ENCODE data around the gene AKT1. TPM values are rescaled to one million over a fixed set of nuclear protein-coding genes. Genes with fewer than 3 reads are reported as not detected.
"Not testable (repeated sequence)": the region's sequence is repeated elsewhere in the genome, so short reads cannot be mapped to it uniquely, and the experiment has no call there.

The AKT1 gene
- total RNA-seq, 1 donor from 2014 or later, result 144 TPM

- H3K4me1 ChIP-seq, result peaks cover 39% of the 10 kb centered on the region
- H3K4me3 ChIP-seq, result peak overlapping the region; percentile 98
- H3K9me3 ChIP-seq (replicated peaks), result peaks cover 4% of the 10 kb centered on the region
- H3K36me3 ChIP-seq, result no peaks in the 10 kb centered on the region
- intact Hi-C loops (cut with micrococcal nuclease), result no loop called here
- no peak for TF ChIP-seq CTCF (IDR thresholded peaks at IDR 0.05; ENCODE audit: borderline replicate concordance)
- no peaks in the 10 kb centered on the region for H3K27me3 ChIP-seq (ENCODE audit: low read depth)
- DNase-seq, result no peak
- peak overlapping the region; percentile 99 for H3K27ac ChIP-seq (replicated peaks)
Measured at GRCh38 chr14:104816616-104816884, 21.0 kb upstream of the AKT1 start.

- Histone ChIP-seq H3K4me3 (peak overlapping the region; percentile 98), H3K4me1 (peaks cover 35% of the 10 kb centered on the region), H3K27ac (replicated peaks) (peak overlapping the region; percentile 99)
- H3K27me3 ChIP-seq (ENCODE audit: low read depth); H3K9me3 ChIP-seq (replicated peaks); intact Hi-C loops (cut with micrococcal nuclease); DNase-seq; H3K36me3 ChIP-seq: not testable (repeated sequence)
Measured at GRCh38 chr14:104814701-104815100, 19.2 kb upstream of the AKT1 start.

- Histone ChIP-seq H3K36me3 (no peaks in the 10 kb centered on the region), H3K4me3 (no peak overlapping the region), H3K4me1 (peaks cover 35% of the 10 kb centered on the region), H3K27ac (replicated peaks) (no peak overlapping the region), H3K9me3 (replicated peaks) (peaks cover 4% of the 10 kb centered on the region), H3K27me3 (ENCODE audit: low read depth) (no peaks in the 10 kb centered on the region)
- no peak for DNase-seq
- intact Hi-C loops (cut with micrococcal nuclease), result no loop called here
- no peak for TF ChIP-seq CTCF (IDR thresholded peaks at IDR 0.05; ENCODE audit: borderline replicate concordance)
Measured at GRCh38 chr14:104813286-104813685, 17.7 kb upstream of the AKT1 start.

GRCh38 chr14:104810316-104810715 is 14.8 kb upstream of the AKT1 start:
- Histone ChIP-seq H3K4me1 (peaks cover 24% of the 10 kb centered on the region), H3K27ac (replicated peaks) (no peak overlapping the region), H3K9me3 (replicated peaks) (no peaks in the 10 kb centered on the region), H3K36me3 (no peaks in the 10 kb centered on the region), H3K4me3 (no peak overlapping the region), H3K27me3 (ENCODE audit: low read depth) (no peaks in the 10 kb centered on the region)
- TF ChIP-seq CTCF (IDR thresholded peaks at IDR 0.05; ENCODE audit: borderline replicate concordance), result no peak
- intact Hi-C loops (cut with micrococcal nuclease), result no loop called here
- no peak for DNase-seq

GRCh38 chr14:104808456-104808855 is 12.9 kb upstream of the AKT1 start:
- no peak overlapping the region for H3K4me3 ChIP-seq
- intact Hi-C loops (cut with micrococcal nuclease), result no loop called here
- no peaks in the 10 kb centered on the region for H3K27me3 ChIP-seq (ENCODE audit: low read depth)
- no peaks in the 10 kb centered on the region for H3K36me3 ChIP-seq
- H3K27ac ChIP-seq (replicated peaks), result no peak overlapping the region
- H3K4me1 ChIP-seq, result peaks cover 16% of the 10 kb centered on the region
- DNase-seq, result no peak
- no peak for TF ChIP-seq CTCF (IDR thresholded peaks at IDR 0.05; ENCODE audit: borderline replicate concordance)
- H3K9me3 ChIP-seq (replicated peaks), result no peaks in the 10 kb centered on the region

- no peak for DNase-seq
- intact Hi-C loops (cut with micrococcal nuclease), result no loop called here
- no peak for TF ChIP-seq CTCF (IDR thresholded peaks at IDR 0.05; ENCODE audit: borderline replicate concordance)
- Histone ChIP-seq H3K4me3 (no peak overlapping the region), H3K9me3 (replicated peaks) (no peaks in the 10 kb centered on the region), H3K27ac (replicated peaks) (no peak overlapping the region), H3K27me3 (ENCODE audit: low read depth) (no peaks in the 10 kb centered on the region), H3K4me1 (peaks cover 28% of the 10 kb centered on the region), H3K36me3 (no peaks in the 10 kb centered on the region)
Measured at GRCh38 chr14:104806625-104807465, 11.3 kb upstream of the AKT1 start.

Data from left ventricle myocardium inferior (tissue), 1 donor.